Lung (tissue), 12 donors: ENCODE measurements around the gene CDH4. TPM values are rescaled to one million over a fixed set of nuclear protein-coding genes. Genes with fewer than 3 reads are reported as not detected.

ENCODE experiments used
- ATAC-seq: fragments of 200-7000 bp; cut with Tn5 transposase; one replicate; pipeline ENCODE4 v1.9.1; 2020; ENCODE audit warnings: moderate number of reproducible peaks; ENCODE audit not compliant: insufficient read depth, low FRiP score
- DNase-seq, 3 donors: peaks; one replicate each; pipeline ENCODE4 v3.0.0-alpha.2; 2013 to 2017
- H3K27ac ChIP-seq, 2 donors: one replicate each; pipeline ENCODE4 v1.5.1; 2013; ENCODE audit warnings: mild to moderate bottlenecking in 2 of 2, moderate library complexity in 2 of 2, control low read depth in 1 of 2, inconsistent platforms in 1 of 2, low read depth in 1 of 2, low read length in 1 of 2
- H3K27me3 ChIP-seq, 3 donors: one replicate each; pipeline ENCODE4 v1.5.1; 2013; ENCODE audit warnings: low read length in 2 of 3; ENCODE audit not compliant: control insufficient read depth in 3 of 3, insufficient read depth in 3 of 3
- H3K36me3 ChIP-seq, 4 donors: one replicate each; pipeline ENCODE4 v1.5.1; 2013; ENCODE audit warnings: low read length in 4 of 4, mild to moderate bottlenecking in 1 of 4, moderate library complexity in 1 of 4; ENCODE audit not compliant: control insufficient read depth in 4 of 4, insufficient read depth in 4 of 4
- H3K4me1 ChIP-seq, 5 donors: one replicate each; pipeline ENCODE4 v1.5.1; 2013; ENCODE audit warnings: low read length in 5 of 5, mild to moderate bottlenecking in 2 of 5, moderate library complexity in 1 of 5; ENCODE audit not compliant: control insufficient read depth in 5 of 5, insufficient read depth in 5 of 5
- H3K4me3 ChIP-seq: one replicate; pipeline ENCODE4 v1.5.1; 2013; ENCODE audit warnings: mild to moderate bottlenecking, control low read depth, moderate library complexity
- H3K9ac ChIP-seq, 2 donors: one replicate each; pipeline ENCODE4 v1.5.1; 2013; ENCODE audit warnings: low read length in 2 of 2, control low read depth in 1 of 2; ENCODE audit not compliant: insufficient read depth in 1 of 2
- H3K9me3 ChIP-seq, 4 donors: one replicate each; pipeline ENCODE4 v1.5.1; 2013; ENCODE audit warnings: low read length in 3 of 4, mild to moderate bottlenecking in 1 of 4, moderate library complexity in 1 of 4; ENCODE audit not compliant: control insufficient read depth in 4 of 4, insufficient read depth in 3 of 4
- WGBS, 2 donors: extraction: QIAGEN DNeasy Blood & Tissue Kit; methylation state at CpG; one replicate each; pipeline ENCODE4 v1.1.7; 2013; 5-methylcytosine and 5-hydroxymethylcytosine counted together
- polyA plus RNA-seq, 2 donors: library from polyadenylated mRNA; stranded (reverse); fragments of 200-250 nt; gene quantifications; one replicate each; pipeline ENCODE4 v1.2.1, GENCODE V29; 2013
- total RNA-seq, 2 donors: library from RNA; depleted of rRNA in 1 of 2; stranded (reverse); fragments of >200 nt in 1 of 2; gene quantifications; one replicate each; pipeline ENCODE4 v1.2.1, GENCODE V29; 2014 to 2021
- TF ChIP-seq, protein P1 (sequence below): IDR thresholded peaks from 2 replicates; pipeline ENCODE4 v1.5.1; 2012; ENCODE audit warnings: mild to moderate bottlenecking; ENCODE audit errors: control extremely low read depth, extremely low read depth
- donor health status: control.
- donor health status: control.
- donor health status: Bipolar disorder and iron deficiency.
- donor health status: healthy.
- donor health status: DM: yes; HTN: yes; CAD: no.

CDH4 gene
- total and polyA plus RNA-seq, 4 donors = 0.10 to 2.1 (median 0.34) TPM

DNA sequence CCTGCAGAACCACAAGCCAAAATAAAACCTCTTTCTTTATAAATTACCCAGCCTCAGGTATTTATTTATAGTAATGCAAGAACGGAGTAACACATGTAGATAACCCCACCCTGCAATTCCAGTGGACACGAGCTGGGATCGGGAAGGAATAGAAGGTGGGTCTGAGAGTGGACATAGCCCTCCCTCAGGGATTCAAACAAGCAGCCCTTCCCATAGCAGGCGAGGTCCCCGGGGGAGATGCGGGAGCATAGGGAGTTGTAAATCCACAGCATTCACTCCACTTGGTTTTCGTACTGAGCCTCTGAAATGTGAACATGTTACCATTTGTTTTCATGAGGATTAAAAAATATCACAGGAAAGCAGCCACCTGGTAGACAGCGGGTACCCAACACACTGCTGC, 312.6 kb downstream of the CDH4 start:
- peaks cover 0 to 3% (median 0%) of the 10 kb centered on the region in 3 donors for H3K27me3 ChIP-seq
- DNase-seq (no peak), ATAC-seq (no peak)
- H3K27ac ChIP-seq = no peak overlapping the region
- no peak overlapping the region for H3K4me3 ChIP-seq
- 89 to 94% methylated on average over 8 of the region's 8 CpGs for WGBS, 2 donors
- H3K4me1 ChIP-seq = peaks cover 0 to 3% (median 0%) of the 10 kb centered on the region in 5 donors
- no peaks in the 10 kb centered on the region for H3K36me3 ChIP-seq
- H3K9ac ChIP-seq = no peak overlapping the region
- H3K9me3 ChIP-seq = peaks cover 0 to 7% (median 0%) of the 10 kb centered on the region in 4 donors
- TF ChIP-seq, protein P1, sequence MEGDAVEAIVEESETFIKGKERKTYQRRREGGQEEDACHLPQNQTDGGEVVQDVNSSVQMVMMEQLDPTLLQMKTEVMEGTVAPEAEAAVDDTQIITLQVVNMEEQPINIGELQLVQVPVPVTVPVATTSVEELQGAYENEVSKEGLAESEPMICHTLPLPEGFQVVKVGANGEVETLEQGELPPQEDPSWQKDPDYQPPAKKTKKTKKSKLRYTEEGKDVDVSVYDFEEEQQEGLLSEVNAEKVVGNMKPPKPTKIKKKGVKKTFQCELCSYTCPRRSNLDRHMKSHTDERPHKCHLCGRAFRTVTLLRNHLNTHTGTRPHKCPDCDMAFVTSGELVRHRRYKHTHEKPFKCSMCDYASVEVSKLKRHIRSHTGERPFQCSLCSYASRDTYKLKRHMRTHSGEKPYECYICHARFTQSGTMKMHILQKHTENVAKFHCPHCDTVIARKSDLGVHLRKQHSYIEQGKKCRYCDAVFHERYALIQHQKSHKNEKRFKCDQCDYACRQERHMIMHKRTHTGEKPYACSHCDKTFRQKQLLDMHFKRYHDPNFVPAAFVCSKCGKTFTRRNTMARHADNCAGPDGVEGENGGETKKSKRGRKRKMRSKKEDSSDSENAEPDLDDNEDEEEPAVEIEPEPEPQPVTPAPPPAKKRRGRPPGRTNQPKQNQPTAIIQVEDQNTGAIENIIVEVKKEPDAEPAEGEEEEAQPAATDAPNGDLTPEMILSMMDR = no peak

- Histone ChIP-seq H3K4me3 (no peak overlapping the region), H3K9me3 (peaks cover 0 to 7% (median 0%) of the 10 kb centered on the region in 4 donors), H3K4me1 (peaks cover 0 to 3% (median 0%) of the 10 kb centered on the region in 5 donors), H3K27me3 (no peaks in the 10 kb centered on the region), H3K9ac (no peak overlapping the region), H3K36me3 (no peaks in the 10 kb centered on the region), H3K27ac (no peak overlapping the region)
- ATAC-seq (no peak), DNase-seq (no peak)
- WGBS, 2 donors = 86 to 90% methylated on average over 10 to 12 of the region's 12 CpGs
- TF ChIP-seq, protein P1 = no peak
Measured at GRCh38 chr20:61565791-61566190, 313.7 kb downstream of the CDH4 start.

GRCh38 chr20:61566691-61567090, 314.6 kb downstream of the CDH4 start:
- H3K4me3 ChIP-seq = no peak overlapping the region
- H3K27ac ChIP-seq = no peak overlapping the region
- H3K4me1 ChIP-seq = peaks cover 0 to 3% (median under 1%) of the 10 kb centered on the region in 5 donors
- 82 to 87% methylated on average over 22 of the region's 22 CpGs for WGBS, 2 donors
- no peak for DNase-seq
- peaks cover 0 to 7% (median 0%) of the 10 kb centered on the region in 4 donors for H3K9me3 ChIP-seq
- H3K36me3 ChIP-seq = no peaks in the 10 kb centered on the region
- no peak for ATAC-seq
- no peaks in the 10 kb centered on the region for H3K27me3 ChIP-seq
- H3K9ac ChIP-seq = no peak overlapping the region
- TF ChIP-seq, protein P1 = no peak

GRCh38 chr20:61567204-61567603, 315.1 kb downstream of the CDH4 start:
- Histone ChIP-seq H3K27me3 (no peaks in the 10 kb centered on the region), H3K4me3 (no peak overlapping the region), H3K4me1 (peaks cover 0 to 3% (median 2%) of the 10 kb centered on the region in 5 donors), H3K27ac (no peak overlapping the region), H3K9ac (no peak overlapping the region), H3K36me3 (no peaks in the 10 kb centered on the region), H3K9me3 (peaks cover 0 to 7% (median 0%) of the 10 kb centered on the region in 4 donors)
- ATAC-seq = no peak
- 51 to 54% methylated on average over 4 of the region's 4 CpGs for WGBS, 2 donors
- TF ChIP-seq, protein P1 = no peak
- no peak for DNase-seq
